GM04503 (cell line): ENCODE data around the gene MAGI2.

Source experiments
- DNase-seq: peaks from one replicate; pipeline ENCODE4 v3.0.0-alpha.2; 2012; ENCODE audit warnings: low read depth

Gene MAGI2

DNA sequence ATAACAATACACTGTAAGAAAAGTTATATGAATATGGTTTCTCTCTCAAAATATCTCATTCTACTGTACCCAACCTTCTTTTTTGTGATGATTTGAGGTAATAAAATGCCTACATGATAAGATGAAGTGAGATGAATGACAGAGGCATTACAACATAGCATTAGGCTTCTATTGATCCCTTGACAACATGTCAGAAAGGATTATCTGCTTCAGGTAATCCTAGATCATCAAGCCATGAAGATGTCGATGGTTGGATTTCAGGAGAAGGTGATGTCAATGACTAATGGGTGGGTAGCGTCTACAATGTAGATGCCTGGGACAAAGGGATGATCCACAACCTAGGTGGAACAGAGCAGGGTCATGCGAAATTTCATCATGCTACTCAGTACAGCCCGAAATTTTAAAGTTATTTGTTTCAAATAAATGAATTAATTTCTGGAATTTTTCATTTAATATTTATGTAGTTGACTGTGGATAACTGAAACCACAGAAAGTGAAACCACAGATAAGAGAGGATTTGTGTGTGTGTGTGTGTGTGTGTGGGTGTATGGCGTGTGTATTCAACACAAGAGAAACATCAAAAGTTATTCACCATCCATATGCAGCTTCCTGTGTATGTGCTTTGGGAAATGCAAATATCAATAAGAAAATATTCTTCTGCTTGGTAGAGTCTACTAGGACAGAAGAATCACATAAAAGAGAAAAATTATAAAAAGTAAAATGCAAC is 77.0 kb downstream of the MAGI2 start:
- DNase-seq: no peak

DNA sequence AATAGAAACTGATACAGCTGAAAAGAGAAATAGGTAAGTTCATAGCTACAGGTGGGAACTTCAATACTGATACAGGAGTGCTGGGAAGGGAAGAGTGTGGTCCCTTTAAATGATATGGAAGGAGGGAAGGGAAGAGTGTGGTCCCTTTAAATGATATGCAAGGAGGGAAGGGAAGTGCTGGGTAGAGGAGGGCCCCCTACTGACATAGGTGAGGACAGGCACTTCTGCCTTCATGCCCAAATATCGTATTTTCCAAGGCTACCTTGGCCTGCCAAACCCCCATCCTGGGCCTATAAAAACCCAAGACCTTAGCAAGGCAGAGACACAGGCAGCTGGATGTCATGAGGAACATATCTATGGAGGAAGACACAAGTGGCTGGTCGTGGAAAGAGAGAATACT is 92.3 kb downstream of the MAGI2 start:
- DNase-seq: no peak

DNA sequence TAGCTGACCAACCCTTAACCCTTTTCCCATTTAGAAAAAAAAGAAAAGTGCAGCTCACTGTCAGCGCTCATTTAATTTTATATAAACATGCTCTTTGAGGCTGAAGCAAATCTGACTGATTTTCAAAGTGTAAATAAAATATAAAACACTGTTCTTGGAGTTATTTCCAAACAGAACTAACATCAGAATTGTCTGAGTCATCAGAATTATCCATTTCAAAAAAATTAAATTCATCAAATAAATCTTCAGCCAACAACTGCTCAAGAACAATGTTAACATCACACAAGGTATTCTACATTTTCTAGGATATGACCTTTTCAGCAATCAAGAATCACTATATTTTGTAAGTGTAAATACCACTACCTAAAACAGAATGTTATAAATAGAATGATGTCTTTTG is 93.6 kb downstream of the MAGI2 start:
- DNase-seq: no peak

DNA sequence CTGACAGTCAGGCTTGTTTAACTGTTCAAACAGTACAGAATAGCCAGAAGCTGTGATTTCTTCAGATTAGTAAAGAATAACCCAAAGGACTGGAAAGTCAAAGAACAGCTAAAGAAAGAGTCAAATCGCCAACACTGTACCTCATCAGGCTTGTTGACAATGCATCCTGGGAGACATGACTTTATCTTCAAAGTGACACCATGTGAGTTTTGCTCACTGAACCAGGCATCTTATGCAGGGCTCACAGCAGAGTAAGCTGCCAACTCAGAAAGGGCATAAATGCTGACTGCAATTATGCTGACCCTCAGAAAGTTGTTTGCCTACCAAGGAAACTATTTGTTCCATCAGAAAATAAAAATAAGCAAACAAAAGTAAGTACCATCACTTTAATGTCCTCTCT is 96.4 kb downstream of the MAGI2 start:
- DNase-seq: no peak

DNA sequence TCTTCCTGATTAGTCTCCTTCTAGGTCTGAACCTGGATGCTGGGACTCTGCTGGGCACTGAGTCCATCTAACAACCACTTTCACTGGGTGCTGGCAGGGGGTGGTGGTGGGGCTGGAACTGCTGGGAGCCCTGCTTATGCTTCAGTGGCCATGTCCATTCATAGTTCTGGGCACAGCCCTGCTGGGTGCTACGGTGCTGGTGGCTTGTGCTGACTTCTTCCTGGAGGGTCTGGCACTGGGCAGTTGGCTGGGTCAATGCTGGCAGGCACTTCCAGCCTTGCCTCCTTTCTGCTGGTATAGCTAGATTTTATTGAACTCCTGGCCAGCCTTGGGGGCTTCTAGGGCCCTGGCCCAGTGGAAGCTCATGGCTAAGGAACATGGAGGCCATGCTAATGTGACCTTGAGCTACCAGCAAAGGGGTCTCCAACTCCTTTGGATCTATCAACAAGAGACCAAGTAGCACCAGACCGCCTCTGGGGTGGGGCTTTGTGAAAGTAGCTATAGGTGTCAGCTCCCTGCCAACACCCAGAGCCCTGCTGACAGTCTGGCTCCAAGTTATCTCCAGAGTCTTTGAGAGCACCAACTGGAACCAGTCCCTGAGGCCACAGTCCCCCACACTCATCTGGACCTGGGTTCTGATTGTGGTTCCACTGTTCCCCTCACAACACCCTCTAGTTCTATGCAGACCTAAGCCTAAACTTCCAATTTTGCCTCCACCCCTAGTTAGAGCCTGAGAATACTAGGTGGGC is 99.6 kb downstream of the MAGI2 start:
- DNase-seq: no peak

DNA sequence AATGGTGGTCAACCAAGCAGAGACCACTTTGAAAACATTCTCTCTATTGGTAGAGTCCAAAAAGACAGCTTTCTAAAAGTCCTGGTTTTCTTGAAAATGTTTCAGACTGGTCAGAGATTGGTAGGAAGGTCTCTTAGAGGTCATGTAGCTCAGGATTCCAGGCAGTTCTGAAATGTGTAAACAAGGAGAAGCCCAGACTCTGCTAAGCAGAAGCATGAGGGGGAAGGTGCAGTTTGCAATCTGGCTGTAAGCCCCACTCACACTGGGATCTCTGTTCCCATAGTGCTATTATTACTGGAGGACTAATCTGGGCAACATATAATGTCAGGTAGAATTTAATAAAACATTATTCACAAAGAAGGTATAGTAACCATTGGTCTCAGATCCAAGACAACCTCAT is 101.1 kb downstream of the MAGI2 start:
- DNase-seq: peak; percentile 7

DNA sequence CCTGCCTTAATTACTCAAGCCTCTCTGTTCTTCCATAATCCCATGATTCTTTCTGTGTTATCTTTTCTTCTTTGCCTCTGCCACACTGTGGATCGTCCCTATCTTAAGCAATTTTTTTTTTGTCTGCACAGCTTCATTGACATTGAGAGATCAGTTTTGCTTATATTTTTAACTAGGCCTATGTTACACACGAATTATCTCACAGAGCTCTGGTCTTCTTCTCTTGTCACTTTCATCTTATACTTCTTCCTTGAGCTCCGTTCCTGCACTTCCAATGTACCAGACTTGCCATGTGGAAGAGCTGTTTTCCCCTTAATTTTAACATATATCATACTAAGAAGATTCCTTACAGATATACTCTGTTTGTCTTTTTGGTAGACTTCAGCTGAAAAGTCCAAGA is 106.1 kb downstream of the MAGI2 start:
- no peak for DNase-seq

DNA sequence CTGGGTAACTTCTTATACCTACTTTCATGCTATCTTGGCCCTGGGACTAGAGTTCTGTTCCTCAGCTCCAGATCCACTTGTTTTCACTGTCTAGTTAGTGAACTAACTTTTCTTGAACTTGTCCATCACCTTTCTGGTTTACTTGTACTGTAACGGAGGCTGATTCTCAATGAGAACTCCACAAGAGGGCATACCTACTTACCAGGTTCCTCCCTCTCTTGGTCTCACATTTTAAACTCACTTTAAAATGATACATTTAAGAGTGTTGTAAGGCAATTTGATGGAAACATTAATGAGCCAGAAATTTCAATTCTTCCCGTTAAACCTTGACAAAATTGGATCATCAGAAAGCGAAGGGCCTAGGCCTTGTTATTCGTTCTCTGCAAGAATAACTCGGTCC is 111.6 kb downstream of the MAGI2 start:
- DNase-seq: no peak

DNA sequence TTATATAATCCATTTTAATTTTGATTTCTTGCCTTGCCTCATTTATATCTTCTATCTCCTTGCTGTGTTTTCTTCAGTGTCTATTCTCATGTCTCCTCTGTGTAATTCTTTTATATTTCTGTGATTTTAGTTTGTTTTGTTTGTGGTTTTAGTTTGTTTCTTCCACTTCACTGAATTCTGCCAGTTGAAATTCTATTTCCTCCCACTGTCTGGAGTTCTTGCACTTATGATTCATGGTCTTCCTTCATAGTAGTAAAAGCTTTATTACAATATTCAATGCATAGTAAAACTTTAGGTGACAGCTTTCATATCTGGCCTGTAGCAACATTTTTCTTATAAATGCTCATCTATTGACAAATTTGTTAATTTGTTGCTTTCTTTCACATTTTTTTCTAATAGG is 113.3 kb downstream of the MAGI2 start:
- no peak for DNase-seq

DNA sequence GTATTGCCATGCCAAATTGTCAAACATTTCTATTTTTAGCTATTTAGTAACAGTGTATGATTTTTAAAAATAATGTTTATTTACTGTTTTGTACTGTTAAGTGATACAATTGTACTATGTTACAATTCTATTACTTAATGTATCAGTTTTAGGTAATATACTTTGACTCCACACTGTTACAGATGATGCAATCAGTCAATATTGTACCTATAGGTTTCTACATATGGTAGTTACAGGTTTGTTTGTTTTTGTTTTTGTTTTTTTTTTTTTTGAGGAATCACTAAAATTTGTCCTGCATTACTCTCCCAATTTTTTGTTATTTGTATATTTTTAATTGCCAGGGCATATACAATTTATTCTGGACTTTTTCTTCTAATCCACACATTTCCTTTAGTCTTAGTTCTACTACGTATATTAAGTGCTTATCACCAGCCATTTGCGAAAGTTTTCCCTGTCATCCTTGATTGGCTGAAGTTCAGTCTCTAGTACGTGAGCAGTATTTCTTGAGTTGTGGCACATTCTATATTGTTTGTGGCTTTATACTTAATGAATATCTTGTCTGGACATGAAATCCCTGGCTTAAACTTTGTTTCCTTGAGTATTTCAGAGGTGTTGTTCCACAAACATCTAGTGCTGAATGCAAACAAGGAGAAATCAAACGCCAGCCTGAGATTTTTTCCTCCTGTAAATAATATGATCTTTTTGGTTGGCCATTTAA is 114.1 kb downstream of the MAGI2 start:
- DNase-seq: no peak

DNA sequence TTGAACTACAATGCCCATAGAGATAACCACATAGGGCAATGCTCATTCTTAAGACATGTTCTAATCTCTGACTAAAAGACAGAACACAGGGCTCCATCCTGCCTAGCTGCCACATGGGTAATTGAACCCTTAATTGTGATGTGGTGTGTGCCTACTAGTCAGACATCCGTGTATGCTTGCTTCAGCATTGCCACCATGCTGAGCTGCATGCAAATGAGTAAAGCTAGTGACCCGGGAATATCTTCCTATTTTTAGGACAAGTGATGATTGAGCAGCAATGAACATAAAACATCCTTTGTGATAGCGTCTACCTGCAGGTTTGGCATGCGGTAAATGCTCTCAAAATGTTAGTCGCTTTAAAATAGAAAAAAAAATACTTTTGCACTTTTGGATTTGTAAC is 115.8 kb downstream of the MAGI2 start:
- no peak for DNase-seq

DNA sequence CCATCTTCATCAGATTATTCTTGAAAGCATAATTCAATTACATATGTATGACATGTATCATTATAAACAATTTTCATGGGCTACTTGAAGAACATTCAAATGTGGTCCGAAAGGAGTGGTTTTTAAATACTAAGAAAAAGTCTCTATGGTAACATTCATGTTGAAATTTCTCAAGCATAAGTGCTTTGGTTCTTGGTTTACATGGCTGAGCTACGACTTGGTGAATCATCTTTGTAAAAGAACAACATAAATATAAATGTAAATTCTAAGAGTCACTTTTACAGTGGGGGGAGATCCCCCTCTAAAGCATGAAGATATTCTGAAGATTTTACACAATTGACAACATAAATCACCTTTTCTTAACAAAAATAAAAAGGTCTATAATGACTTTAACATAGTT is 118.6 kb downstream of the MAGI2 start:
- DNase-seq: no peak

DNA sequence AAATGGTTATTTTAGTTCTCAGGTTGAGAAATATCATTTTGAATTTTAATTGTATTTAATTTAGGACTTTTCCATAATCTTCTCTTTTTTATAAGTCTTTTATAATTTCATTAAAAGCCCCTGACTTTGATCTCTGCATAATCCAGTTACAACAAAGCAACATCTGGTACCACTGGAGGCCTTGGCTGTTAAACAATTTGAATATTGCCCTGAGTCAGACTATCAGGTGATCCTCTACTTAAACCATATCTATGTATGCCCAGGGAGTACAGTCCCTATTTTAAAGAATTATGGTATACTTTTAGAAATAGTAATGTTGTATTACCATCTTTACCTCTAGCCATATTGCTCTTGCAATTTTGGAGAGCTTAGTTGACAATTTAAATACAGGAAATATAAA is 119.1 kb downstream of the MAGI2 start:
- no peak for DNase-seq

DNA sequence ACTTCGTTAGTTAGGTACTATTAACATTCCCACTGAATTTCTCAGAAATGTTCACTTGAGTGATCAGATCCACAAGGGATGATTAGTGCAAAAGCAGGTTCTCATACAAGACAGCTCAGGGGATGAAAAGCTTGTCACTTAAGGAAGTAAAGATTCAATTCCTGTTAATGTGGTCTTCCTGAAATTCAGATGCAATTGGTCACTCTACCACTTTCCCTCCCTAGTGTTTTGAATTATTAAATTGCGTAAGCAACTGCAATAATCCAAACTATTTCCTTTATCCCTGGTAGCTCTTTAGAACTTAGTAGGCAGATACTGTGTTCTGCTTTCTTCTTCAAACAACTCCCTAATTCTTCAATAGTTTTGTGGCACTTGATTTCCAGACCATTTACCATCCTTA is 121.4 kb downstream of the MAGI2 start:
- DNase-seq: peak; percentile 9

DNA sequence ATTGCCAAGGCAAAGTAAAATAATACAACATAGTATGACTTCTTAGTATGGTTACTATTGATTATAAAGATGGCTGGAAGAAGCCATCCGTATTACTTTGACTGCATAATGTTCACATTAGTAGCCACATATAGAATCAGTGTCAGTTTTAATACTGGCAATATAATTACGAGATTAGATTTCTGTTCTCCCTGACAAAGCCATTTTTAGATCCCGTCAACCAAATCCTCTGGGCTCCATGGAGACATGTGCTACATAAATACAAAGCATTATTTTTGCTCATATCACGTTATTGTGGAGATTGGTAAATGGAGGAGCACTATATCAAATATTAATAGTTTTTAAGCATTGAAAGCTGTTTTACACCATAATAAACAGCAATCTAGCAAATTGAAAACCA is 124.0 kb downstream of the MAGI2 start:
- no peak for DNase-seq

DNA sequence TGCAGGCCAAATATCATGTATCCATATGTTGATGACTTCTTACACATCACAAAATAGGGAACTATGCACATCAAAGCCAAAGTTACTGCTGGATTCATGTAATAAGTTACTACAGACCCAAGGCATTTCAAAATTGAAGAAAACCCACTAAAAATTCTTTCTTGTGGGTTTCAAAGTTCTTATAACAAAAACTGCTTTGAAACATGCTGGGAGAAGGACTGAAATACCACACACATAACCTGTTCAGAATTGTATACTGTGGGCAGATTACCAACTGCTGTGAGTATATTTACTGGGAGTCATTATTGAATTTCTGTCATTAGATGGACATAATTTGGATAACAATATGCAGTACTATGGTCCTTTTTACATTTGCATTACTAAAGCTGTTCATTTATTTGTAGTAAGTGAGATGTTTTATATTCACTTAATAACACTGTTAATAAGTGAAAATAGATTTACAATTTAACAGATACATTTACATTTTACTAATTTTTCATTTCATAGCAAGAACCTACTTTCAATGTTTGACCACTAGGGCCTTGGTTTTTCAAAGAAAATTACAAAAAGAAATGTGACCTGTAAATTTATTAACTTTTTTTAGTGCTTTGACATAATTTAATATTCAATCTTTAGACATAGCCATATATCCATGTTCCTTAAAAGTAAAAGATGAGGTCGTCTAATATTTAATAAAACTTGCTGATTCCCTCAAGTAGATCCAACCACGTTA is 132.6 kb downstream of the MAGI2 start:
- no peak for DNase-seq

DNA sequence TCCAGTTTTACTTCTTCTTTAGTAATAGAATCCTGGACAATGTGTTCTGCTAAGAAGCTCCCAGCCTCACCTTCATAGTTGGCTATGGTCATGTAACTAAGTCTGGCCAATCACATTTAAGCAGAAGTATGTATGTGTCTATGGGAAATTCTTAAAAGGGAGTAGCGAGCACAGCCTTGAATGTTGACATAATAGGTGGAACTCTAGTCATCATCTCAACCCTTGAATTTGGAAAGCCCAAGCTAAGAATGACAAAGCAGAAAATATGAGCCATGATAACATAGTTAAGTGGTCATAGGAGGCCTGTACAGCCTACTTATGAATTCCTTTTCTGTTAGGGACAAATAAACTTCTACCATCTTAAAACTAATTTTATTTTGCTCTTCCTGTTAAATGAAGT is 134.1 kb downstream of the MAGI2 start:
- no peak for DNase-seq

DNA sequence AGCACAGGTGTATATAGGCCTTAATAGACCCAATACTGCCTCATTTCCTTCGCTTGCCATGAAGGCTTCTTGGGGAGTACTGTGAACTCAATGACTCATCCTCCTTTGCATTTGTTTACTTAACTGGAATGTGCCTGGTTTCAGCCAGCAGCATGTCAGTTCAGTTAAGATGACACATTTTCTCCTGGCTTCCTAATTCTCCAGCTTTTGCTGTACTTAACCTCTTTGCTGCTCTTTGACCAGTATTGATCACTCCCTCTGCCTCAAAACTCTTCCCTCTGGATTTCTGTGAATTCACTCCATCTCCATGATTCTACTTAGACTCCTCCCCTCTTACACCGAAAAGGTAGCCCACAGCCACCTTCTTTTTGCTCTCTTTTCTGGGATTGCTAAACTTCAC is 135.7 kb downstream of the MAGI2 start:
- DNase-seq: peak; percentile 51

DNA sequence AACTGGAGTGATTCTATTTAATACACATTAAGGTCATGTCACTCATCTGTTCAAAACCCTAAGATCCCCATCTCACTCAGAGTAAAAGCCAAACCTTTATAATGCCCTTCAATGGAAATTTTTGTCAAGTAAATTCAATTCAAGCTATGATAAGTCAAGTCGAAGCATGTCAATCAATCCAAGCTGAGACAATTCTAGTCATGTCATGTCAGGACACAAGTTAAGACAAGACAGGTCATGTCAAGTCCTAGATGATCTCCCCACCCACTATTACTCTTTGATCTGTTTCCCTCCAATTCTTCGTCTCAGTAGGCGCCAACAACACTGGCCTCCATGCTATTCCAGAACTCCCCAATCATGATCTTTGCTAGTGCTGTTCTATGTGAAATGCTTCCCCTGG is 141.4 kb downstream of the MAGI2 start:
- DNase-seq: no peak

DNA sequence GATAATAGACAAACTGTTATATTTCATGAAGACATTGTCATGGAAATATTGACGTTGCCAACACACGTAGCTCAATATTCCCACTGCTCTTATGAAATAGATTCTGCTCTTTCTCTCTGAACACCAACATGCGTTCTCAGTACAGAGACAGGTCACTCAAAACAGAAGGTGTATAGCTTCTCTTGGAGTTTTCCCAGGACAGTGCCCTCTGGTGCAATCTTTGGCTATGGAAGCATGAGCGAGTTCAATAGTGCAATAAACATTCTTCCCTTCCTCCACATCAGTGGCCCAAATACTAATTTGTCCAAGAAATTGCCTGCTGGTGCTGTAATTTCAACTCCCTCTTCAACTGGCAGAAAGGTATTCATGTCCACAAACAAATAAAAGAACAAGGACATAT is 145.3 kb downstream of the MAGI2 start:
- no peak for DNase-seq

DNA sequence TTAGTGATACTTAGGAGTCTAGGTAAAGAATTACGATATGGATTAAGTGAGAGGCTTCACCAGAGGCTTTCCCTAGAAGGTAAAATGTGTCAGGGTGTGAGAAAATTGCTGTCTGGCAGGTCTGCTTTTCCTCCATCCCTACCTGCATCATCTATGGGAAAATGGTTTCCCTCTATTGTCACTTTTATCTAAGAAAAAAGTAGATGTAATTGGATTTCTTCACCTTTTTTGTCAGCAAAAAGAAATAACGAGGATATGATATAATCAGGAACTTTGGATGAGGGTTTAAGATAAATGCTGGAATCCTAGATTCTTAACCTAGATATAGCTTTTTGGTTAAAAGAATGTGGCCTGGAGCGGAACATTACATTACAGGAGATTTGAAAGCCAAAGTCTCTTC is 146.1 kb downstream of the MAGI2 start:
- no peak for DNase-seq

DNA sequence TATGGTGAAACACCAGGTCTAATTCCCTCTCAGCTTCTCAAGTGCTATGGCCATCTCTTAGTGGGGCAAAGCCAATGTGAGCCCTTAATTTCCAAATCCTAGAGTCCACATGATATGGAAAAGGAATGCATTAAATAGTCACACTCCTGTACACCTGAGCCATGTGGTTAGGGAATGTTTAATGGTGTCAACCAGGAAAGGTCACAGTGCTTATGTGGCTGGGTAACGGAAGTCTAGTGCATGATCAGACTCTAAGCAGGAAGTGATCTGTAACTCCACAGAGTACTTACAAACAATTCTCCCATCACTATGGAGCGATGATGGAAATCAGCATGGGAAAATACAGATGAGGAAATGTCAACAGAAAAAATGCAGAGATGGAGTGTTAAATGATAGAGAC is 148.8 kb downstream of the MAGI2 start:
- no peak for DNase-seq

DNA sequence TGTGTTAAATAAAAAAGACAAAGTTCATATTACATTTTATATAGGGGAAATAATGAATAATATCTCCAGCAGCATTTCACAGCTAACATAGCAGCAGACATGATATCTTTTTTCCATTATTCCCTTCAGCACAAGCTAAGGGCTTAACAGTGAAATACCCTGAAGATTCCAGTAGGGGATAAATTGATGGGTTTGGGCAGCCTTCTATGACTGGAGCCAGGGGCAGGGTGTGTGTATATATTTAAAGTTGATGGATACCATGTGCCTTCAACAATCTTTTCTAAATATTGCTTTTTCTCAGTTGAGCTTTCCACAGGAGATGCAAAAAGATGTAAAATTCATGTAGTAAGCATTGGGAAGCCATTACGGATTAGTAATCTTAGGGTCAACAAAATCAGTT is 151.2 kb downstream of the MAGI2 start:
- no peak for DNase-seq
